ENCODE measurements around the gene DIP2C. TPM values are rescaled to one million over a fixed set of nuclear protein-coding genes. Genes with fewer than 3 reads are reported as not detected.
"Not testable (repeated sequence)": the region's sequence is repeated elsewhere in the genome, so short reads cannot be mapped to it uniquely, and the experiment has no call there.

Gene DIP2C
- total RNA-seq, 1 experiment from 2014 or later, result 11.4 TPM

GRCh38 chr10:533186-533585 is 156.3 kb downstream of the DIP2C start:
- intact Hi-C loops (cut with micrococcal nuclease; ENCODE audit: unreplicated experiment), result no loop called here
- Mint-ChIP-seq H3K4me3 (ENCODE audit: unreplicated experiment) (no peak overlapping the region), H3K27me3 (ENCODE audit: insufficient read depth, unreplicated experiment) (no peaks in the 10 kb centered on the region), H3K9me3 (ENCODE audit: unreplicated experiment) (no peaks in the 10 kb centered on the region), H3K36me3 (ENCODE audit: insufficient read depth, unreplicated experiment) (no peaks in the 10 kb centered on the region), H3K27ac (ENCODE audit: unreplicated experiment) (no peak overlapping the region), H3K4me1 (ENCODE audit: low read depth, unreplicated experiment) (peaks cover 32% of the 10 kb centered on the region)
- DNase-seq, result peak in 1 of 2 experiments; percentile 46
- H3K27me3 ChIP-seq (replicated peaks; ENCODE audit: control insufficient read depth, insufficient read depth, low read length), result no peaks in the 10 kb centered on the region
- H3K9me3 ChIP-seq, result no peaks in the 10 kb centered on the region
- POLR2A ChIA-PET, result no interaction called here
- TF ChIP-seq, protein P1, sequence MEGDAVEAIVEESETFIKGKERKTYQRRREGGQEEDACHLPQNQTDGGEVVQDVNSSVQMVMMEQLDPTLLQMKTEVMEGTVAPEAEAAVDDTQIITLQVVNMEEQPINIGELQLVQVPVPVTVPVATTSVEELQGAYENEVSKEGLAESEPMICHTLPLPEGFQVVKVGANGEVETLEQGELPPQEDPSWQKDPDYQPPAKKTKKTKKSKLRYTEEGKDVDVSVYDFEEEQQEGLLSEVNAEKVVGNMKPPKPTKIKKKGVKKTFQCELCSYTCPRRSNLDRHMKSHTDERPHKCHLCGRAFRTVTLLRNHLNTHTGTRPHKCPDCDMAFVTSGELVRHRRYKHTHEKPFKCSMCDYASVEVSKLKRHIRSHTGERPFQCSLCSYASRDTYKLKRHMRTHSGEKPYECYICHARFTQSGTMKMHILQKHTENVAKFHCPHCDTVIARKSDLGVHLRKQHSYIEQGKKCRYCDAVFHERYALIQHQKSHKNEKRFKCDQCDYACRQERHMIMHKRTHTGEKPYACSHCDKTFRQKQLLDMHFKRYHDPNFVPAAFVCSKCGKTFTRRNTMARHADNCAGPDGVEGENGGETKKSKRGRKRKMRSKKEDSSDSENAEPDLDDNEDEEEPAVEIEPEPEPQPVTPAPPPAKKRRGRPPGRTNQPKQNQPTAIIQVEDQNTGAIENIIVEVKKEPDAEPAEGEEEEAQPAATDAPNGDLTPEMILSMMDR (IDR thresholded peaks at IDR 0.05; ENCODE audit: insufficient read depth in 1 of 2, low read depth in 1 of 2, low read length in 1 of 2, severe bottlenecking in 1 of 2, unreplicated experiment in 1 of 2), result no peak
- no TSS peak for BruUV-seq (replicated peaks)
- no peaks in the 10 kb centered on the region for H3K36me3 ChIP-seq (ENCODE audit: control insufficient read depth, insufficient read depth, low read length)
- H3K4me1 ChIP-seq, result 0 out of 2 replicates have a peak, but pooled peaks cover 8% of the 10 kb centered on the region
- CTCF ChIA-PET, result no interaction called here
- no peak overlapping the region for H3K4me3 ChIP-seq (ENCODE audit: low read depth, low read length)

- H3K27me3 ChIP-seq (replicated peaks; ENCODE audit: control insufficient read depth, insufficient read depth, low read length); POLR2A ChIA-PET; H3K27ac Mint-ChIP-seq (ENCODE audit: unreplicated experiment); H3K9me3 ChIP-seq; BruUV-seq (replicated peaks); H3K4me1 ChIP-seq; intact Hi-C loops (cut with micrococcal nuclease; ENCODE audit: unreplicated experiment); DNase-seq; CTCF ChIA-PET; H3K4me3 Mint-ChIP-seq (ENCODE audit: unreplicated experiment); H3K36me3 ChIP-seq (ENCODE audit: control insufficient read depth, insufficient read depth, low read length); H3K4me3 ChIP-seq (ENCODE audit: low read depth, low read length); H3K27me3 Mint-ChIP-seq (ENCODE audit: insufficient read depth, unreplicated experiment); H3K9me3 Mint-ChIP-seq (ENCODE audit: unreplicated experiment); H3K36me3 Mint-ChIP-seq (ENCODE audit: insufficient read depth, unreplicated experiment): not testable (repeated sequence)
- peaks cover 32% of the 10 kb centered on the region for H3K4me1 Mint-ChIP-seq (ENCODE audit: low read depth, unreplicated experiment)
Observed at GRCh38 chr10:532331-532730, 157.1 kb downstream of the DIP2C start.

- H3K9me3 Mint-ChIP-seq (ENCODE audit: unreplicated experiment), result no peaks in the 10 kb centered on the region
- peaks cover 32% of the 10 kb centered on the region for H3K4me1 Mint-ChIP-seq (ENCODE audit: low read depth, unreplicated experiment)
- intact Hi-C loops (cut with micrococcal nuclease; ENCODE audit: unreplicated experiment), result no loop called here
- peak overlapping the region; percentile 34 for H3K27ac Mint-ChIP-seq (ENCODE audit: unreplicated experiment)
- peak in 1 of 2 experiments; percentile 31 for DNase-seq
- Histone ChIP-seq H3K36me3 (ENCODE audit: control insufficient read depth, insufficient read depth, low read length) (no peaks in the 10 kb centered on the region), H3K4me3 (ENCODE audit: low read depth, low read length) (no peak overlapping the region), H3K27me3 (replicated peaks; ENCODE audit: control insufficient read depth, insufficient read depth, low read length) (no peaks in the 10 kb centered on the region), H3K4me1 (0 out of 2 replicates have a peak, but pooled peaks cover 8% of the 10 kb centered on the region), H3K9me3 (no peaks in the 10 kb centered on the region)
- TF ChIP-seq, protein P1 (IDR thresholded peaks at IDR 0.05; ENCODE audit: insufficient read depth in 1 of 2, low read depth in 1 of 2, low read length in 1 of 2, severe bottlenecking in 1 of 2, unreplicated experiment in 1 of 2), result no peak
- peaks cover 8% of the 10 kb centered on the region for H3K36me3 Mint-ChIP-seq (ENCODE audit: insufficient read depth, unreplicated experiment)
- no peaks in the 10 kb centered on the region for H3K27me3 Mint-ChIP-seq (ENCODE audit: insufficient read depth, unreplicated experiment)
- ChIA-PET CTCF (interaction anchor here (0.6 kb wide), 2 partner anchors 202 to 253 kb away, joined by 3 read pairs; no protein-coding TSS in a partner anchor), POLR2A (no interaction called here)
- BruUV-seq (replicated peaks), result no TSS peak
- H3K4me3 Mint-ChIP-seq (ENCODE audit: unreplicated experiment), result no peak overlapping the region
Observed at GRCh38 chr10:531541-531940, 157.9 kb downstream of the DIP2C start.

DNA sequence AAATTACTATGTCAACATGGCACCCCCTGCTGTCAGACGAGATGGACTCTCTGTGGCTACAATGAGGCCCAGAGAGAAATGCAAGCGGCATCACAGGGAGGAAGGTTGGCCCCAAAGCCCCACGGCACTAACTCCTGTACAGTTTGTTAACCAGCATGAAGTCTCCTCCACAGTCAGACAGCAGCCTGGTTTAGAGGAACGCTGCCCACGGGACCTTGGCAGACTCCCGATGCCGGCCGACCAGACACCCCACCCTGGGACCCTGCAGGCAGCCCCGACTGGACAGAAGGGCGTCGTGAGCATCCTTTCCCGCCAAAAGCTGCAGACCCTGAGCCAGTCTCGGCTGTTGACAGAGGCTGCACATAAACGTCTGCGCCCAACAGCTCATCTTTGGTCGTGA is 158.8 kb downstream of the DIP2C start:
- POLR2A ChIA-PET, result no interaction called here
- H3K9me3 ChIP-seq, result no peaks in the 10 kb centered on the region
- H3K4me1 ChIP-seq, result 0 out of 2 replicates have a peak, but pooled peaks cover 8% of the 10 kb centered on the region
- no TSS peak for BruUV-seq (replicated peaks)
- TF ChIP-seq, protein P1 (IDR thresholded peaks at IDR 0.05; ENCODE audit: insufficient read depth in 1 of 2, low read depth in 1 of 2, low read length in 1 of 2, severe bottlenecking in 1 of 2, unreplicated experiment in 1 of 2), result no peak
- Mint-ChIP-seq H3K4me3 (ENCODE audit: unreplicated experiment) (no peak overlapping the region), H3K27me3 (ENCODE audit: insufficient read depth, unreplicated experiment) (no peaks in the 10 kb centered on the region), H3K4me1 (ENCODE audit: low read depth, unreplicated experiment) (peaks cover 26% of the 10 kb centered on the region), H3K36me3 (ENCODE audit: insufficient read depth, unreplicated experiment) (peaks cover 8% of the 10 kb centered on the region), H3K9me3 (ENCODE audit: unreplicated experiment) (no peaks in the 10 kb centered on the region), H3K27ac (ENCODE audit: unreplicated experiment) (peak overlapping the region; percentile 34)
- CTCF ChIA-PET, result interaction anchor here (0.6 kb wide), 2 partner anchors 202 to 254 kb away, joined by 3 read pairs; no protein-coding TSS in a partner anchor
- H3K4me3 ChIP-seq (ENCODE audit: low read depth, low read length), result no peak overlapping the region
- H3K27me3 ChIP-seq (replicated peaks; ENCODE audit: control insufficient read depth, insufficient read depth, low read length), result no peaks in the 10 kb centered on the region
- DNase-seq, result no peak
- intact Hi-C loops (cut with micrococcal nuclease; ENCODE audit: unreplicated experiment), result no loop called here
- H3K36me3 ChIP-seq (ENCODE audit: control insufficient read depth, insufficient read depth, low read length), result no peaks in the 10 kb centered on the region
